ENCODE data around the gene LAMA4.

Gene LAMA4

GRCh38 chr6:112139052-112139451, 115.3 kb downstream of the LAMA4 start:
- Histone ChIP-seq H3K9me3 (ENCODE audit: insufficient read depth, low read length) (no peaks in the 10 kb centered on the region), H3K36me3 (ENCODE audit: low read length) (no peaks in the 10 kb centered on the region), H3K27me3 (ENCODE audit: low read length) (no peaks in the 10 kb centered on the region), H3K27ac (ENCODE audit: low read depth, low read length) (no peak overlapping the region), H3K9ac (ENCODE audit: low read length) (no peak overlapping the region), H2AFZ (ENCODE audit: low read depth, low read length, severe bottlenecking) (no peak overlapping the region), H3K4me3 (ENCODE audit: insufficient read depth, low read length, poor library complexity, severe bottlenecking) (no peak overlapping the region), H3K9me2 (replicated peaks; ENCODE audit: insufficient read depth, low read length) (no peaks in the 10 kb centered on the region), H3K4me2 (ENCODE audit: low read depth, low read length, poor library complexity, severe bottlenecking) (no peak overlapping the region), H3F3A (ENCODE audit: insufficient read depth) (no peaks in the 10 kb centered on the region), H4K20me1 (ENCODE audit: low read depth, low read length) (no peaks in the 10 kb centered on the region), H3K79me2 (ENCODE audit: insufficient read depth, low read length) (no peaks in the 10 kb centered on the region)
- TF ChIP-seq CTCF (IDR thresholded peaks at IDR 0.05; ENCODE audit: insufficient read depth, low read length, poor library complexity, severe bottlenecking) (no peak), EZH2phosphoT487 (conservative IDR thresholded peaks at IDR 0.05; ENCODE audit: low read length) (no peak)

DNA sequence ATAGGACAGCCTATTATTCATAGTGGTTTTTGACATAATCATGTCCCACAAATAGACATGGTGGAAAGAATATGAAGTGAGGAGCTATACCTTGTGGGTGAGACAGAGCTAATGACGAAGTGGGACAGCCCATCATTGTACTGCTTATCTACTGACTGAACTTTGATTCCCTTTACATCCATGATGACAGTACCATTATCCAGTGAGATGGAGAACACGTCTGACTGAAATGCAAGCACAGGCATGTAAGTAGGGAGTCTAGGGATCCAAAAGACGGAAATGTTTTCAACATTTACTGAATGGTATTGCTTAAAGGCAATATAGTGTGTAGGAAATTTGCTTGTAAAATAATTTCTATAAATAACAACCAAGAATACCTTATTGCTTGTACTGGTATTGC, 123.5 kb downstream of the LAMA4 start:
- Histone ChIP-seq H4K20me1 (ENCODE audit: low read depth, low read length) (no peaks in the 10 kb centered on the region), H3K4me2 (ENCODE audit: low read depth, low read length, poor library complexity, severe bottlenecking) (no peak overlapping the region), H3K9me2 (replicated peaks; ENCODE audit: insufficient read depth, low read length) (no peaks in the 10 kb centered on the region), H3F3A (ENCODE audit: insufficient read depth) (no peaks in the 10 kb centered on the region), H3K27ac (ENCODE audit: low read depth, low read length) (no peak overlapping the region), H3K36me3 (ENCODE audit: low read length) (no peaks in the 10 kb centered on the region), H3K9me3 (ENCODE audit: insufficient read depth, low read length) (no peaks in the 10 kb centered on the region), H3K27me3 (ENCODE audit: low read length) (no peaks in the 10 kb centered on the region), H3K4me3 (ENCODE audit: insufficient read depth, low read length, poor library complexity, severe bottlenecking) (no peak overlapping the region), H2AFZ (ENCODE audit: low read depth, low read length, severe bottlenecking) (no peak overlapping the region), H3K79me2 (ENCODE audit: insufficient read depth, low read length) (no peaks in the 10 kb centered on the region), H3K9ac (ENCODE audit: low read length) (no peak overlapping the region)
- no peak for TF ChIP-seq EZH2phosphoT487 (conservative IDR thresholded peaks at IDR 0.05; ENCODE audit: low read length)
- no peak for TF ChIP-seq CTCF (IDR thresholded peaks at IDR 0.05; ENCODE audit: insufficient read depth, low read length, poor library complexity, severe bottlenecking)

GRCh38 chr6:112128208-112128607, 126.2 kb downstream of the LAMA4 start:
- Histone ChIP-seq H3K27ac (ENCODE audit: low read depth, low read length) (no peak overlapping the region), H3F3A (ENCODE audit: insufficient read depth) (no peaks in the 10 kb centered on the region), H3K9ac (ENCODE audit: low read length) (no peak overlapping the region), H4K20me1 (ENCODE audit: low read depth, low read length) (no peaks in the 10 kb centered on the region), H3K36me3 (ENCODE audit: low read length) (no peaks in the 10 kb centered on the region), H3K27me3 (ENCODE audit: low read length) (no peaks in the 10 kb centered on the region), H2AFZ (ENCODE audit: low read depth, low read length, severe bottlenecking) (no peak overlapping the region), H3K9me3 (ENCODE audit: insufficient read depth, low read length) (no peaks in the 10 kb centered on the region), H3K79me2 (ENCODE audit: insufficient read depth, low read length) (no peaks in the 10 kb centered on the region), H3K9me2 (replicated peaks; ENCODE audit: insufficient read depth, low read length) (no peaks in the 10 kb centered on the region), H3K4me3 (ENCODE audit: insufficient read depth, low read length, poor library complexity, severe bottlenecking) (no peak overlapping the region), H3K4me2 (ENCODE audit: low read depth, low read length, poor library complexity, severe bottlenecking) (no peak overlapping the region)
- TF ChIP-seq EZH2phosphoT487 (conservative IDR thresholded peaks at IDR 0.05; ENCODE audit: low read length) (no peak), CTCF (IDR thresholded peaks at IDR 0.05; ENCODE audit: insufficient read depth, low read length, poor library complexity, severe bottlenecking) (no peak)
